CD4-positive, alpha-beta T cell (primary cell): ENCODE measurements around the gene LAMA2. TPM values are rescaled to one million over a fixed set of nuclear protein-coding genes. Genes with fewer than 3 reads are reported as not detected.

ENCODE experiments used
- ATAC-seq: fragments of 200-7000 bp; cut with Tn5 transposase; one replicate; pipeline ENCODE4 v1.10.0; 2022; ENCODE audit warnings: mild to moderate bottlenecking; ENCODE audit not compliant: poor library complexity
- CTCF ChIA-PET: fragments of 350-600 bp; sonication (Branson Sonifier 250); formaldehyde crosslinking; loops from one replicate; lab custom pipeline; 2021; ENCODE audit warnings: antibody characterized with exemption, inconsistent platforms; lab: Charles Lee
- POLR2A ChIA-PET: fragments of 350-600 bp; sonication (Branson Sonifier 250); formaldehyde crosslinking; loops from one replicate; lab custom pipeline; 2021; ENCODE audit warnings: antibody characterized with exemption, inconsistent platforms; lab: Charles Lee
- DNase-seq, 14 experiments: peaks; one replicate each; pipeline ENCODE4 v3.0.0-alpha.2; 2013 to 2020; ENCODE audit warnings: mixed read lengths in 2 of 14
- H3K27ac ChIP-seq, 2 donors: one replicate each; pipeline versions ENCODE4 v1.5.1 to v1.7.0; 2013; ENCODE audit warnings: low read length in 2 of 2, low read depth in 1 of 2, mild to moderate bottlenecking in 1 of 2
- H3K27me3 ChIP-seq, 2 experiments: 1 replicate in 1 of 2; 2 replicates in 1 of 2; pipeline versions ENCODE4 v1.6.1 to v1.7.0; 2013; ENCODE audit warnings: low read length in 2 of 2, control low read depth in 1 of 2, mild to moderate bottlenecking in 1 of 2, moderate library complexity in 1 of 2; ENCODE audit not compliant: insufficient read depth in 2 of 2, control insufficient read depth in 1 of 2
- H3K36me3 ChIP-seq: one replicate; pipeline ENCODE4 v1.6.1; 2013; ENCODE audit warnings: low read length, control low read depth; ENCODE audit not compliant: insufficient read depth
- H3K4me1 ChIP-seq: one replicate; pipeline ENCODE4 v1.6.1; 2013; ENCODE audit warnings: low read length, control low read depth; ENCODE audit not compliant: insufficient read depth
- H3K4me3 ChIP-seq: one replicate; pipeline ENCODE4 v1.5.1; 2013; ENCODE audit warnings: mild to moderate bottlenecking, low read length, moderate library complexity
- H3K9me3 ChIP-seq, 2 experiments: 1 replicate in 1 of 2; 2 replicates in 1 of 2; pipeline versions ENCODE4 v1.6.1 to v1.7.0; 2013; ENCODE audit warnings: low read length in 2 of 2, mild to moderate bottlenecking in 2 of 2, control low read depth in 1 of 2, moderate library complexity in 1 of 2; ENCODE audit not compliant: control insufficient read depth in 1 of 2, insufficient read depth in 1 of 2
- H3K27ac Mint-ChIP-seq: one replicate; pipeline ENCODE4 v1.8.0; 2020; ENCODE audit warnings: mixed read lengths
- H3K27me3 Mint-ChIP-seq: one replicate; pipeline ENCODE4 v1.8.0; 2021; ENCODE audit warnings: mixed read lengths
- H3K36me3 Mint-ChIP-seq: one replicate; pipeline ENCODE4 v1.8.0; 2021; ENCODE audit warnings: low read depth, mixed read lengths
- H3K4me1 Mint-ChIP-seq: one replicate; pipeline ENCODE4 v1.8.0; 2021; ENCODE audit warnings: low read depth, mixed read lengths
- H3K4me3 Mint-ChIP-seq: one replicate; pipeline ENCODE4 v1.8.0; 2020; ENCODE audit warnings: mild to moderate bottlenecking, mixed read lengths
- H3K9me3 Mint-ChIP-seq: one replicate; pipeline ENCODE4 v1.8.0; 2020; ENCODE audit warnings: mixed read lengths
- CTCF ChIP-seq: fragments of 200-600 bp; IDR thresholded peaks from one replicate; pipeline ENCODE4 v1.8.0; 2022; ENCODE audit warnings: antibody characterized with exemption, mild to moderate bottlenecking
- intact Hi-C, 2 experiments: fragments of 100-400 bp; cut with DNase I in 1 of 2; cut with micrococcal nuclease in 1 of 2; formaldehyde crosslinking; loops; one replicate each; pipeline versions ENCODE4 v1.15.1 to v1.9.0; 2023 to 2025; cut with DNase I, micrococcal nuclease
- total RNA-seq, 174 experiments: library from RNA in 2 of 174; stranded (reverse) in 2 of 174; gene quantifications; one replicate each; pipeline ENCODE4 v1.2.3 and lab custom pipeline; 2021 to 2026

The LAMA2 gene
- total RNA-seq, 2 experiments from 2014 or later = 0.05 to 0.06 TPM

DNA sequence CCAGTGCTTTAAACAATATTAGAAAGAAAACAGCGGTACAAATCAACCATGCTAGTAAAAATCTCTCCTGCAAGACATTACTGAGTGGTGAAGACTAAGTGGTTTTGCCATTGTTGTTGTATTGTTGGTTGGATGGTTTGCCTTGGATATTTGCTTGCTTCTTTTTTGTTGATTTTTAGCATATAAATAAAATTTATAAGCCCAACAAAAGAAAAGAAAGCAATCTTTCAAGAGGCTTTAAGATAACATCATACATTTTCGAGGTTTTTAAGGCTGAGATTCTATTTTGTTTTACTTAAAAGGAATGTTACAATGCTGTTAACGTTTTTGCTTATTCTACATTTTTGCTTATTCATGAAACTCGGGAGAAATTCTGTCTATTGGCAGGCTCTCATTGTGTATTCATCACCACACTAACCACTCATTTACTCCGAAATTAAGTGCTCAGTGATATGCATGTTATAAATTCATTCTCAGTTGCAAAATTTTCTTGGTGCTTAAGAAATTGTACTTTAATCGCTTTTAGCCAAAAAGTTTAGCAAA lies 139.1 kb downstream of the LAMA2 start:
- Histone ChIP-seq H3K9me3 (peaks cover 0 to 4% of the 10 kb centered on the region in 2 experiments), H3K27me3 (no peaks in the 10 kb centered on the region), H3K4me3 (no peak overlapping the region), H3K27ac (no peak overlapping the region), H3K4me1 (no peaks in the 10 kb centered on the region), H3K36me3 (no peaks in the 10 kb centered on the region)
- DNase-seq (no peak), ATAC-seq (no peak)
- intact Hi-C loops = no loop called here
- Mint-ChIP-seq H3K36me3 (no peaks in the 10 kb centered on the region), H3K27ac (no peak overlapping the region), H3K27me3 (no peaks in the 10 kb centered on the region), H3K4me1 (no peaks in the 10 kb centered on the region), H3K4me3 (no peak overlapping the region), H3K9me3 (no peaks in the 10 kb centered on the region)
- POLR2A ChIA-PET = no interaction called here
- CTCF ChIA-PET = no interaction called here
- TF ChIP-seq CTCF = no peak

- POLR2A ChIA-PET = no interaction called here
- Histone ChIP-seq H3K9me3 (no peaks in the 10 kb centered on the region), H3K4me3 (no peak overlapping the region), H3K36me3 (no peaks in the 10 kb centered on the region), H3K4me1 (no peaks in the 10 kb centered on the region), H3K27ac (no peak overlapping the region), H3K27me3 (no peaks in the 10 kb centered on the region)
- DNase-seq (no peak), ATAC-seq (no peak)
- Mint-ChIP-seq H3K27ac (no peak overlapping the region), H3K27me3 (no peaks in the 10 kb centered on the region), H3K9me3 (no peaks in the 10 kb centered on the region), H3K4me1 (no peaks in the 10 kb centered on the region), H3K4me3 (no peak overlapping the region), H3K36me3 (no peaks in the 10 kb centered on the region)
- TF ChIP-seq CTCF = no peak
- CTCF ChIA-PET = no interaction called here
- intact Hi-C loops = no loop called here
These were observed 143.7 kb downstream of the LAMA2 start for GRCh38 chr6:129026601-129027000.

GRCh38 chr6:129029778-129030177 lies 146.8 kb downstream of the LAMA2 start:
- Mint-ChIP-seq H3K9me3 (no peaks in the 10 kb centered on the region), H3K27ac (no peak overlapping the region), H3K27me3 (no peaks in the 10 kb centered on the region), H3K36me3 (no peaks in the 10 kb centered on the region), H3K4me3 (no peak overlapping the region), H3K4me1 (no peaks in the 10 kb centered on the region)
- ChIA-PET POLR2A (no interaction called here), CTCF (no interaction called here)
- intact Hi-C loops = no loop called here
- Histone ChIP-seq H3K4me3 (no peak overlapping the region), H3K27ac (no peak overlapping the region), H3K9me3 (no peaks in the 10 kb centered on the region), H3K4me1 (no peaks in the 10 kb centered on the region), H3K27me3 (no peaks in the 10 kb centered on the region), H3K36me3 (no peaks in the 10 kb centered on the region)
- DNase-seq = no peak
- no peak for TF ChIP-seq CTCF
- ATAC-seq = no peak
